ENCODE results near the gene CITED1.

DNA sequence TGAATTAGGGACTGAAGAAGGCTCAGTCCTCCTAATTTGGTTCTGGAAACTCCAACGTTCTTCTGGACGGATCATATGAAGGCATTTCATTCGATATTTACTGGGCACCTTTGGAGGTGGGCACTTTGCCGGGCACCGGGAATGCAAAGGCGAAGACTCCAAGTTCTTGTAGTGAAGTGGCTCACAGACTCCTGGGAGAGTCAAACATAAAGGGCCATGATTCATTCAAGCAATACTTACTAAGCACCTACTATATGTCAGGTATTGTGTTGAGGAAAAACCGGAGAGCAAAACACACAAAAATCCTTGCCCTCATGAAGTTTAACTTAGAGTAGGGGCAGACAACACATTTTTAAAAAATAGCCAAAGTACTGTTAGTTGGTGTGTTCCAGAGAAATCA, 49.9 kb downstream of the CITED1 start:
- TF ChIP-seq, protein P1, sequence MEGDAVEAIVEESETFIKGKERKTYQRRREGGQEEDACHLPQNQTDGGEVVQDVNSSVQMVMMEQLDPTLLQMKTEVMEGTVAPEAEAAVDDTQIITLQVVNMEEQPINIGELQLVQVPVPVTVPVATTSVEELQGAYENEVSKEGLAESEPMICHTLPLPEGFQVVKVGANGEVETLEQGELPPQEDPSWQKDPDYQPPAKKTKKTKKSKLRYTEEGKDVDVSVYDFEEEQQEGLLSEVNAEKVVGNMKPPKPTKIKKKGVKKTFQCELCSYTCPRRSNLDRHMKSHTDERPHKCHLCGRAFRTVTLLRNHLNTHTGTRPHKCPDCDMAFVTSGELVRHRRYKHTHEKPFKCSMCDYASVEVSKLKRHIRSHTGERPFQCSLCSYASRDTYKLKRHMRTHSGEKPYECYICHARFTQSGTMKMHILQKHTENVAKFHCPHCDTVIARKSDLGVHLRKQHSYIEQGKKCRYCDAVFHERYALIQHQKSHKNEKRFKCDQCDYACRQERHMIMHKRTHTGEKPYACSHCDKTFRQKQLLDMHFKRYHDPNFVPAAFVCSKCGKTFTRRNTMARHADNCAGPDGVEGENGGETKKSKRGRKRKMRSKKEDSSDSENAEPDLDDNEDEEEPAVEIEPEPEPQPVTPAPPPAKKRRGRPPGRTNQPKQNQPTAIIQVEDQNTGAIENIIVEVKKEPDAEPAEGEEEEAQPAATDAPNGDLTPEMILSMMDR (IDR thresholded peaks at IDR 0.05), result no peak
- TF ChIP-seq POLR2A (IDR thresholded peaks at IDR 0.05), result no peak
- TF ChIP-seq POLR2AphosphoS5 (IDR thresholded peaks at IDR 0.05), result no peak
- no peak for TF ChIP-seq EP300 (IDR thresholded peaks at IDR 0.05)
